IMR-90 (cell line): Measurements from ENCODE around the gene ERP27. TPM values are rescaled to one million over a fixed set of nuclear protein-coding genes. Genes with fewer than 3 reads are reported as not detected.
A peak's percentile ranks its signal among the peaks of the same experiment; 100 is the strongest.

Experiments
- ATAC-seq: fragments of 200-7000 bp; cut with Tn5 transposase; 2 replicates; pipeline ENCODE4 v1.9.1; 2020; ENCODE audit warnings: low read depth, mild to moderate bottlenecking, moderate library complexity
- BruUV-seq: library from RNA; stranded (reverse); fragments of 400-500 nt; replicated peaks from 2 replicates; lab custom pipeline; 2021; lab: Mats Ljungman, UMichigan
- CTCF ChIA-PET: fragments of 300-600 bp; formaldehyde crosslinking; extraction: SDS; loops from one replicate; lab custom pipeline; 2021; ENCODE audit warnings: antibody characterized with exemption; lab: Yijun Ruan, JAX
- POLR2A ChIA-PET: fragments of 300-600 bp; sonication (Branson Sonifier 250); formaldehyde crosslinking; loops from one replicate; lab custom pipeline; 2022; ENCODE audit warnings: antibody characterized with exemption; ENCODE audit not compliant: unreplicated experiment; lab: Charles Lee
- DNase-seq: peaks from one replicate; pipeline ENCODE4 v3.0.0; 2013
- H2AFZ ChIP-seq: replicated peaks from 2 replicates; pipeline ENCODE3; 2013; ENCODE audit warnings: low read length, mild to moderate bottlenecking; ENCODE audit not compliant: poor library complexity
- H2AK5ac ChIP-seq: 2 replicates; pipeline ENCODE4 v1.6.1; 2013; ENCODE audit warnings: low read depth, low read length, inconsistent platforms
- H2AK9ac ChIP-seq: replicated peaks from 2 replicates; pipeline ENCODE3; 2013; ENCODE audit warnings: mild to moderate bottlenecking, low read depth, low read length, moderate library complexity; ENCODE audit not compliant: poor library complexity
- H2BK120ac ChIP-seq: 2 replicates; pipeline ENCODE4 v1.6.1; 2013; ENCODE audit warnings: low read depth, low read length, inconsistent platforms
- H2BK15ac ChIP-seq: 3 replicates; pipeline ENCODE4 v1.6.1; 2013; ENCODE audit warnings: low read depth, low read length, inconsistent platforms
- H2BK20ac ChIP-seq: 2 replicates; pipeline ENCODE4 v1.6.1; 2013; ENCODE audit warnings: low read depth, mild to moderate bottlenecking, inconsistent platforms, low read length, moderate library complexity
- H2BK5ac ChIP-seq: 2 replicates; pipeline ENCODE4 v1.6.1; 2013; ENCODE audit warnings: mild to moderate bottlenecking, low read depth, low read length, inconsistent platforms; ENCODE audit not compliant: poor library complexity, severe bottlenecking
- H3K14ac ChIP-seq: replicated peaks from 2 replicates; pipeline ENCODE4 v1.6.1; 2013; ENCODE audit warnings: low read depth, low read length, inconsistent platforms
- H3K18ac ChIP-seq: 2 replicates; pipeline ENCODE4 v1.6.1; 2013; ENCODE audit warnings: low read depth, low read length, control low read depth
- H3K23ac ChIP-seq: 2 replicates; pipeline ENCODE4 v1.6.1; 2013; ENCODE audit warnings: low read depth, low read length, inconsistent platforms
- H3K27ac ChIP-seq: 2 replicates; pipeline ENCODE4 v1.5.1; 2013; ENCODE audit warnings: mild to moderate bottlenecking, control low read depth, low read length; ENCODE audit not compliant: insufficient read depth
- H3K27me3 ChIP-seq: 2 replicates; pipeline ENCODE4 v1.6.1; 2013; ENCODE audit warnings: low read length; ENCODE audit not compliant: control insufficient read depth, insufficient read depth
- H3K36me3 ChIP-seq: 2 replicates; pipeline ENCODE4 v1.6.1; 2013; ENCODE audit warnings: low read length, mixed read lengths; ENCODE audit not compliant: control insufficient read depth, insufficient read depth
- H3K4ac ChIP-seq: 2 replicates; pipeline ENCODE4 v1.6.1; 2013; ENCODE audit warnings: low read depth, low read length, inconsistent platforms
- H3K4me1 ChIP-seq: 2 replicates; pipeline ENCODE4 v1.6.1; 2013; ENCODE audit warnings: low read length, mixed read lengths; ENCODE audit not compliant: control insufficient read depth, insufficient read depth
- H3K4me2 ChIP-seq: 2 replicates; pipeline ENCODE4 v1.6.1; 2013; ENCODE audit warnings: low read depth, mild to moderate bottlenecking, control low read depth, low read length, moderate library complexity
- H3K4me3 ChIP-seq: 2 replicates; pipeline ENCODE4 v1.5.1; 2013; ENCODE audit warnings: low read depth, mild to moderate bottlenecking, control low read depth, low read length, moderate library complexity; ENCODE audit not compliant: insufficient read depth
- H3K56ac ChIP-seq: 2 replicates; pipeline ENCODE4 v1.6.1; 2013; ENCODE audit warnings: low read length, inconsistent platforms; ENCODE audit not compliant: insufficient read depth; ENCODE audit errors: extremely low read depth
- H3K79me1 ChIP-seq, 2 experiments: 2 replicates each; pipeline ENCODE4 v1.6.1; 2013; ENCODE audit warnings: low read length in 2 of 2, inconsistent platforms in 1 of 2, low read depth in 1 of 2
- H3K9ac ChIP-seq: 2 replicates; pipeline ENCODE4 v1.6.1; 2013; ENCODE audit warnings: low read depth, low read length, control low read depth
- H3K9me1 ChIP-seq: 2 replicates; pipeline ENCODE4 v1.6.1; 2013; ENCODE audit warnings: low read length, inconsistent platforms; ENCODE audit not compliant: insufficient read depth
- H3K9me3 ChIP-seq: 2 replicates; pipeline ENCODE4 v1.6.1; 2013; ENCODE audit warnings: low read length; ENCODE audit not compliant: control insufficient read depth, insufficient read depth
- H4K20me1 ChIP-seq: 2 replicates; pipeline ENCODE4 v1.6.1; 2013; ENCODE audit warnings: low read length, inconsistent platforms; ENCODE audit not compliant: insufficient read depth
- H4K5ac ChIP-seq: 2 replicates; pipeline ENCODE4 v1.6.1; 2013; ENCODE audit warnings: mild to moderate bottlenecking, low read depth, low read length, control low read depth
- H4K8ac ChIP-seq, 2 experiments: 2 replicates each; pipeline ENCODE4 v1.6.1; 2013; ENCODE audit warnings: low read depth in 2 of 2, low read length in 2 of 2, control low read depth in 1 of 2, inconsistent platforms in 1 of 2
- H4K91ac ChIP-seq: 2 replicates; pipeline ENCODE4 v1.6.1; 2013; ENCODE audit warnings: low read depth, low read length, inconsistent platforms; ENCODE audit not compliant: insufficient read depth
- BHLHE40 ChIP-seq: fragments of 150-350 bp; IDR thresholded peaks from 2 replicates; pipeline ENCODE4 v1.6.1; 2016; ENCODE audit warnings: mild to moderate bottlenecking, low read depth, low read length
- CEBPB ChIP-seq: IDR thresholded peaks from 2 replicates; pipeline ENCODE4 v1.6.1; 2012; ENCODE audit warnings: low read depth, low read length, improper control_type of control experiment
- CHD1 ChIP-seq: IDR thresholded peaks from 2 replicates; pipeline ENCODE4 v1.6.1; 2012; ENCODE audit warnings: low read depth, low read length, improper control_type of control experiment
- ELK1 ChIP-seq: fragments of 150-350 bp; IDR thresholded peaks from 2 replicates; pipeline ENCODE4 v1.6.1; 2016; ENCODE audit warnings: low read depth, mild to moderate bottlenecking, low read length, moderate library complexity, borderline replicate concordance
- FOS ChIP-seq: fragments of 150-350 bp; IDR thresholded peaks from 2 replicates; pipeline ENCODE4 v1.6.1; 2016; ENCODE audit warnings: low read depth, low read length
- MAFK ChIP-seq: IDR thresholded peaks from 2 replicates; pipeline ENCODE4 v1.6.1; 2012; ENCODE audit warnings: low read depth, low read length, improper control_type of control experiment
- MAZ ChIP-seq: IDR thresholded peaks from 2 replicates; pipeline ENCODE4 v1.6.1; 2012; ENCODE audit warnings: low read depth, mild to moderate bottlenecking, low read length, improper control_type of control experiment, moderate library complexity, borderline replicate concordance
- MXI1 ChIP-seq: IDR thresholded peaks from 2 replicates; pipeline ENCODE4 v1.6.1; 2012; ENCODE audit warnings: low read depth, mild to moderate bottlenecking, low read length, moderate library complexity, borderline replicate concordance
- NFE2L2 ChIP-seq: fragments of 150-350 bp; IDR thresholded peaks from 2 replicates; pipeline ENCODE4 v1.6.1; 2016; ENCODE audit warnings: low read depth, mild to moderate bottlenecking, low read length
- POLR2A ChIP-seq: IDR thresholded peaks from 2 replicates; pipeline ENCODE4 v1.6.1; 2012; ENCODE audit warnings: mild to moderate bottlenecking, low read depth, low read length
- RAD21 ChIP-seq: IDR thresholded peaks from 2 replicates; pipeline ENCODE4 v1.6.1; 2012; ENCODE audit warnings: low read length, improper control_type of control experiment
- RCOR1 ChIP-seq: IDR thresholded peaks from 2 replicates; pipeline ENCODE4 v1.6.1; 2012; ENCODE audit warnings: mild to moderate bottlenecking, low read length, improper control_type of control experiment; ENCODE audit not compliant: insufficient replicate concordance
- RFX5 ChIP-seq: IDR thresholded peaks from 2 replicates; pipeline ENCODE4 v1.8.0; 2012; ENCODE audit warnings: low read depth, mild to moderate bottlenecking, low read length, moderate library complexity
- SMC3 ChIP-seq: fragments of 150-350 bp; IDR thresholded peaks from 2 replicates; pipeline ENCODE4 v1.6.1; 2016; ENCODE audit warnings: low read depth, mild to moderate bottlenecking, antibody characterized with exemption, low read length, moderate library complexity
- WGBS, 2 experiments: methylation state at CpG; one replicate each; pipeline versions ENCODE4 v1.1.5 to v1.1.7; 2013; ENCODE audit warnings: missing lambda C conversion rate in 2 of 2; ENCODE audit not compliant: insufficient read length in 1 of 2; ENCODE audit errors: extremely low coverage in 2 of 2; 5-methylcytosine and 5-hydroxymethylcytosine counted together
- dilution Hi-C: fragments of 300-500 bp; cut with HindIII; formaldehyde crosslinking; loops from one replicate; pipeline ENCODE4 v1.14.3; 2018; ENCODE audit warnings: low sequenced_read_pairs; ENCODE audit not compliant: unreplicated experiment
- in situ Hi-C: fragments of 300-500 bp; cut with MboI; formaldehyde crosslinking; loops from 3 replicates; pipeline ENCODE4 v1.14.3; 2019; ENCODE audit warnings: low sequenced_read_pairs, inconsistent platforms, mixed read lengths
- intact Hi-C: fragments of 100-400 bp; cut with micrococcal nuclease; formaldehyde crosslinking; loops from 2 replicates; pipeline ENCODE4 v1.10.0; 2022
- polyA plus RNA-seq, 3 experiments: library from polyadenylated mRNA; depleted of rRNA; stranded (reverse); fragments of >200 nt; gene quantifications; 2 replicates each; pipeline ENCODE4 v1.2.3, GENCODE V29; 2012; ENCODE audit warnings: low replicate concordance in 1 of 3
- total RNA-seq: library from RNA; depleted of rRNA; stranded (reverse); fragments of >200 nt; gene quantifications from 2 replicates; pipeline ENCODE4 v1.2.3, GENCODE V29; 2012
- TF ChIP-seq, protein P1 (sequence below): fragments of 150-350 bp; IDR thresholded peaks from 2 replicates; pipeline ENCODE4 v1.6.1; 2017; ENCODE audit warnings: mild to moderate bottlenecking, antibody characterized with exemption, low read length, low read depth
- TF ChIP-seq, protein P2 (sequence below): conservative IDR thresholded peaks from 2 replicates; pipeline ENCODE4 v1.5.1; 2012; ENCODE audit warnings: mild to moderate bottlenecking, low read depth, low read length, improper control_type of control experiment

The ERP27 gene
- total and polyA plus RNA-seq, 2 of the 4 experiments (the other 2 are of a cell fraction): not detected

DNA sequence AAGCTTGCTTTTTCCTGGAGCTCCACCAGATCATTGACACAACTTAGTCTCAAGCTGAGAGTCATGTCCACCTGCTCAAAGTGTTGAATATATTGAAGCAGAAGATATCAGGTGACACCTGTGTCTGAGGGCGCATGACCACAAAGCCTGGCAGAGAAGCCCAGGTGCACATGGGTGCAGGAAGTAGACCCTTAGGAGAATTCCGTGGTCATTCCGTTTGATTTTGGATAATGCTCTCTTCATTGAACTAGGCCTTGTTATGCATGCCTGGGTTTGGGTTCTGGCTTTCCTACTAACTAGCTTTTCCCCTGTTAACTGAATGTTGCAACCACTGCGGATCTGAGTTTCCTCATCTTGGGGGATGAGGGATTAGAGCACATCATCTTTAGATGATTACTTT, 15.9 kb upstream of the ERP27 start:
- Histone ChIP-seq H3K27me3 (no peaks in the 10 kb centered on the region), H3K23ac (no peak overlapping the region), H2BK15ac (0 out of 3 replicates have a peak overlapping the region, but pooled peaks have one; percentile 5), H2BK5ac (no peak overlapping the region), H3K4me3 (no peak overlapping the region), H3K9ac (no peak overlapping the region), H4K20me1 (no peaks in the 10 kb centered on the region), H2AK9ac (no peak overlapping the region), H3K14ac (no peak overlapping the region), H2AFZ (no peak overlapping the region), H3K9me3 (no peaks in the 10 kb centered on the region), H4K91ac (no peak overlapping the region), H2BK20ac (no peak overlapping the region), H3K4me1 (peaks cover 17% of the 10 kb centered on the region), H4K5ac (no peak overlapping the region), H3K56ac (no peak overlapping the region), H2BK120ac (0 out of 2 replicates have a peak overlapping the region, but pooled peaks have one; percentile 26), H3K18ac (no peak overlapping the region), H3K27ac (no peak overlapping the region), H3K4me2 (no peak overlapping the region), H4K8ac (no peak overlapping the region), H3K36me3 (no peaks in the 10 kb centered on the region), H2AK5ac (no peak overlapping the region; the same call in 1 of the 2 replicates), H3K4ac (no peak overlapping the region; the same call in 1 of the 2 replicates), H3K9me1 (peaks cover 11% of the 10 kb centered on the region), H3K79me1 (peaks cover 0 to 3% of the 10 kb centered on the region in 2 experiments; a peak in 1 of 4 replicates)
- dilution Hi-C loops (no loop called here), in situ Hi-C loops (no loop called here), intact Hi-C loops (no loop called here)
- CTCF ChIA-PET: no interaction called here
- TF ChIP-seq BHLHE40 (no peak), RFX5 (no peak), RCOR1 (no peak), MXI1 (no peak), SMC3 (no peak), POLR2A (no peak), CHD1 (no peak), CEBPB (no peak), RAD21 (no peak), ELK1 (no peak), MAFK (no peak), FOS (no peak), MAZ (no peak), NFE2L2 (no peak)
- TF ChIP-seq, protein P1, sequence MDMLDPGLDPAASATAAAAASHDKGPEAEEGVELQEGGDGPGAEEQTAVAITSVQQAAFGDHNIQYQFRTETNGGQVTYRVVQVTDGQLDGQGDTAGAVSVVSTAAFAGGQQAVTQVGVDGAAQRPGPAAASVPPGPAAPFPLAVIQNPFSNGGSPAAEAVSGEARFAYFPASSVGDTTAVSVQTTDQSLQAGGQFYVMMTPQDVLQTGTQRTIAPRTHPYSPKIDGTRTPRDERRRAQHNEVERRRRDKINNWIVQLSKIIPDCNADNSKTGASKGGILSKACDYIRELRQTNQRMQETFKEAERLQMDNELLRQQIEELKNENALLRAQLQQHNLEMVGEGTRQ: no peak
- TF ChIP-seq, protein P2, sequence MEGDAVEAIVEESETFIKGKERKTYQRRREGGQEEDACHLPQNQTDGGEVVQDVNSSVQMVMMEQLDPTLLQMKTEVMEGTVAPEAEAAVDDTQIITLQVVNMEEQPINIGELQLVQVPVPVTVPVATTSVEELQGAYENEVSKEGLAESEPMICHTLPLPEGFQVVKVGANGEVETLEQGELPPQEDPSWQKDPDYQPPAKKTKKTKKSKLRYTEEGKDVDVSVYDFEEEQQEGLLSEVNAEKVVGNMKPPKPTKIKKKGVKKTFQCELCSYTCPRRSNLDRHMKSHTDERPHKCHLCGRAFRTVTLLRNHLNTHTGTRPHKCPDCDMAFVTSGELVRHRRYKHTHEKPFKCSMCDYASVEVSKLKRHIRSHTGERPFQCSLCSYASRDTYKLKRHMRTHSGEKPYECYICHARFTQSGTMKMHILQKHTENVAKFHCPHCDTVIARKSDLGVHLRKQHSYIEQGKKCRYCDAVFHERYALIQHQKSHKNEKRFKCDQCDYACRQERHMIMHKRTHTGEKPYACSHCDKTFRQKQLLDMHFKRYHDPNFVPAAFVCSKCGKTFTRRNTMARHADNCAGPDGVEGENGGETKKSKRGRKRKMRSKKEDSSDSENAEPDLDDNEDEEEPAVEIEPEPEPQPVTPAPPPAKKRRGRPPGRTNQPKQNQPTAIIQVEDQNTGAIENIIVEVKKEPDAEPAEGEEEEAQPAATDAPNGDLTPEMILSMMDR: no peak
- ATAC-seq (no peak), DNase-seq (no peak)
- POLR2A ChIA-PET: no interaction called here
- WGBS, 2 experiments: no CpG with 5 or more reads among the region's 4 CpGs
- BruUV-seq: no TSS peak
